Measurements from ENCODE around the gene ZNF136.

GRCh38 chr19:12145348-12145747 lies 17.5 kb upstream of the ZNF136 start:
- no peak for TF ChIP-seq POLR2A (IDR thresholded peaks at IDR 0.05; ENCODE audit: low read length)
- TF ChIP-seq GATA1 (IDR thresholded peaks at IDR 0.05; ENCODE audit: low read depth, low read length): no peak
